Fibroblast of upper back skin (primary cell): ENCODE measurements around the gene PGAM2.

Source experiments
- DNase-seq: peaks from one replicate; pipeline ENCODE4 v3.0.0-alpha.2; 2013

Gene PGAM2

GRCh38 chr7:44103566-44103922, 38.2 kb upstream of the PGAM2 start:
- no peak for DNase-seq

- DNase-seq: no peak
Observed at GRCh38 chr7:44102846-44103565, 37.6 kb upstream of the PGAM2 start.

- peak; percentile 75 for DNase-seq
Observed at GRCh38 chr7:44101966-44102845, 36.8 kb upstream of the PGAM2 start.

GRCh38 chr7:44101303-44101965, 36.1 kb upstream of the PGAM2 start:
- no peak for DNase-seq

GRCh38 chr7:44100458-44101302, 35.3 kb upstream of the PGAM2 start:
- DNase-seq: peak; percentile 87

GRCh38 chr7:44099669-44100068, 34.3 kb upstream of the PGAM2 start:
- DNase-seq: no peak

- DNase-seq: no peak
Observed at GRCh38 chr7:44098092-44099068, 33.0 kb upstream of the PGAM2 start.

- no peak for DNase-seq
Observed at GRCh38 chr7:44097064-44097932, 31.9 kb upstream of the PGAM2 start.

- DNase-seq: no peak
Observed at GRCh38 chr7:44096326-44096881, 31.0 kb upstream of the PGAM2 start.

- no peak for DNase-seq
Observed at GRCh38 chr7:44095781-44096180, 30.4 kb upstream of the PGAM2 start.

GRCh38 chr7:44094883-44095592, 29.7 kb upstream of the PGAM2 start:
- DNase-seq: no peak

- no peak for DNase-seq
Observed at GRCh38 chr7:44094365-44094764, 29.0 kb upstream of the PGAM2 start.

- no peak for DNase-seq
Observed at GRCh38 chr7:44093102-44093641, 27.8 kb upstream of the PGAM2 start.

- peak; percentile 93 for DNase-seq
Observed at GRCh38 chr7:44087911-44088838, 22.8 kb upstream of the PGAM2 start.

GRCh38 chr7:44086627-44087026, 21.3 kb upstream of the PGAM2 start:
- DNase-seq: no peak

- no peak for DNase-seq
Observed at GRCh38 chr7:44085546-44085945, 20.2 kb upstream of the PGAM2 start.

GRCh38 chr7:44084701-44085100, 19.3 kb upstream of the PGAM2 start:
- peak; percentile 61 for DNase-seq

- DNase-seq: no peak
Observed at GRCh38 chr7:44083796-44084195, 18.4 kb upstream of the PGAM2 start.
